Astrocyte (in vitro differentiated cells and primary cell): Measurements from ENCODE around the gene DKKL1.

ENCODE experiments used
- CTCF ChIP-seq: IDR thresholded peaks from 2 replicates; pipeline ENCODE4 v1.5.1; 2011; ENCODE audit warnings: low read depth, mild to moderate bottlenecking, inconsistent platforms, low read length, moderate library complexity; ENCODE audit not compliant: insufficient read depth
- EZH2 ChIP-seq: IDR thresholded peaks from 2 replicates; pipeline ENCODE4 v1.6.1; 2012; ENCODE audit warnings: mild to moderate bottlenecking, low read length, inconsistent platforms; ENCODE audit not compliant: insufficient read depth

- TF ChIP-seq CTCF = no peak
- no peak for TF ChIP-seq EZH2
Observed at GRCh38 chr19:49378512-49378911, 14.8 kb downstream of the DKKL1 start.
